ENCODE data around the gene MARCHF6. TPM values are rescaled to one million over a fixed set of nuclear protein-coding genes. Genes with fewer than 3 reads are reported as not detected.
A peak's percentile ranks its signal among the peaks of the same experiment; 100 is the strongest.

The MARCHF6 gene
- total and polyA plus RNA-seq, 9 of the 15 experiments (the other 6 are each of a cell fraction or from before 2014, with no cell fraction given): 74.1 to 456 (median 116) TPM

DNA sequence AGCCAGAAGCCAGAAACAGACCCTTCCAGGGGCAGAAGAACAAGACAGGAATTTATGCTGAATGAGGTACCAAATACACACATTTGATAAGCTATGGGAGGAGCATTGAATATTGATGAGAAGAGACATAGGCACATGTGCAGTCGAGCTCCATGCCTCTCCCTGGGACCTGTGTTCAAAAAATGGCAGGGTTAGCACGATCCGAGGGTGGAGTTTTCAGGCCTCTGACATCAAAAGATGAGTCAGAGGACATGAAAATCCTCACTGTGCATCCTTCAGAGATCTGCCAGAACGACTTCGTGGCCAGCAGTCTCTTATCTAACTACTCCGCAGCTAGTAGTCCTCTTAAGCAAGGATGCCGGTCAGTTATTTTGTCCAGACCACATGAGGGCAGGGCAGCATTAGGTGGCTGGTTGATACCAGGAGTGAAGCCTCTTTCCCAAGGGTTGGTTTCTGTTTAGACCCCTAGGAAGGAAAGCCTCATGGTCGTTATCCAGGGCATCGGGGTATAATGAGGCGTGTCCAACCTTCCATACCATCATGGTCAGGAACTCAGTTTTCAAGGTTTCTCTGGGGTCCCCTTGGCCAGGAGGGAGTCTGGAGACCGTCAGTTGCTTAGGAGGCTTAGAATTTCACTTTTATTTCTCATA is 34.2 kb upstream of the MARCHF6 start (continued):
- TF ChIP-seq, protein P1, sequence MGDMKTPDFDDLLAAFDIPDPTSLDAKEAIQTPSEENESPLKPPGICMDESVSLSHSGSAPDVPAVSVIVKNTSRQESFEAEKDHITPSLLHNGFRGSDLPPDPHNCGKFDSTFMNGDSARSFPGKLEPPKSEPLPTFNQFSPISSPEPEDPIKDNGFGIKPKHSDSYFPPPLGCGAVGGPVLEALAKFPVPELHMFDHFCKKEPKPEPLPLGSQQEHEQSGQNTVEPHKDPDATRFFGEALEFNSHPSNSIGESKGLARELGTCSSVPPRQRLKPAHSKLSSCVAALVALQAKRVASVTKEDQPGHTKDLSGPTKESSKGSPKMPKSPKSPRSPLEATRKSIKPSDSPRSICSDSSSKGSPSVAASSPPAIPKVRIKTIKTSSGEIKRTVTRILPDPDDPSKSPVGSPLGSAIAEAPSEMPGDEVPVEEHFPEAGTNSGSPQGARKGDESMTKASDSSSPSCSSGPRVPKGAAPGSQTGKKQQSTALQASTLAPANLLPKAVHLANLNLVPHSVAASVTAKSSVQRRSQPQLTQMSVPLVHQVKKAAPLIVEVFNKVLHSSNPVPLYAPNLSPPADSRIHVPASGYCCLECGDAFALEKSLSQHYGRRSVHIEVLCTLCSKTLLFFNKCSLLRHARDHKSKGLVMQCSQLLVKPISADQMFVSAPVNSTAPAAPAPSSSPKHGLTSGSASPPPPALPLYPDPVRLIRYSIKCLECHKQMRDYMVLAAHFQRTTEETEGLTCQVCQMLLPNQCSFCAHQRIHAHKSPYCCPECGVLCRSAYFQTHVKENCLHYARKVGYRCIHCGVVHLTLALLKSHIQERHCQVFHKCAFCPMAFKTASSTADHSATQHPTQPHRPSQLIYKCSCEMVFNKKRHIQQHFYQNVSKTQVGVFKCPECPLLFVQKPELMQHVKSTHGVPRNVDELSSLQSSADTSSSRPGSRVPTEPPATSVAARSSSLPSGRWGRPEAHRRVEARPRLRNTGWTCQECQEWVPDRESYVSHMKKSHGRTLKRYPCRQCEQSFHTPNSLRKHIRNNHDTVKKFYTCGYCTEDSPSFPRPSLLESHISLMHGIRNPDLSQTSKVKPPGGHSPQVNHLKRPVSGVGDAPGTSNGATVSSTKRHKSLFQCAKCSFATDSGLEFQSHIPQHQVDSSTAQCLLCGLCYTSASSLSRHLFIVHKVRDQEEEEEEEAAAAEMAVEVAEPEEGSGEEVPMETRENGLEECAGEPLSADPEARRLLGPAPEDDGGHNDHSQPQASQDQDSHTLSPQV (IDR thresholded peaks at IDR 0.05): peak; percentile 91
- TF ChIP-seq MLLT1 (IDR thresholded peaks at IDR 0.05) (peak in 1 of 2 experiments; percentile 67; a peak in 2 of 4 replicates), CBFA2T2 (conservative IDR thresholded peaks at IDR 0.05) (0 out of 2 replicates have a peak, but pooled peaks have one; percentile 10), NRF1 (conservative IDR thresholded peaks at IDR 0.05 in 1 of 2, IDR thresholded peaks at IDR 0.05 in 1 of 2) (peak; percentile 23 to 44; a peak in 3 of 4 replicates), C11orf30 (IDR thresholded peaks at IDR 0.05; ENCODE audit: low read depth) (peak; percentile 17; the same call in 1 of the 2 replicates), HNRNPLL (IDR thresholded peaks at IDR 0.05; ENCODE audit: low read depth, low read length, poor library complexity, severe bottlenecking) (no peak), NUFIP1 (IDR thresholded peaks at IDR 0.05; ENCODE audit: partially characterized antibody) (peak; percentile 60), SPI1 (IDR thresholded peaks at IDR 0.05; ENCODE audit: borderline replicate concordance, low read depth, low read length) (no peak), HDAC8 (tag; IDR thresholded peaks at IDR 0.05) (no peak; the same call in 1 of the 2 replicates)
- TF ChIP-seq, protein P2, sequence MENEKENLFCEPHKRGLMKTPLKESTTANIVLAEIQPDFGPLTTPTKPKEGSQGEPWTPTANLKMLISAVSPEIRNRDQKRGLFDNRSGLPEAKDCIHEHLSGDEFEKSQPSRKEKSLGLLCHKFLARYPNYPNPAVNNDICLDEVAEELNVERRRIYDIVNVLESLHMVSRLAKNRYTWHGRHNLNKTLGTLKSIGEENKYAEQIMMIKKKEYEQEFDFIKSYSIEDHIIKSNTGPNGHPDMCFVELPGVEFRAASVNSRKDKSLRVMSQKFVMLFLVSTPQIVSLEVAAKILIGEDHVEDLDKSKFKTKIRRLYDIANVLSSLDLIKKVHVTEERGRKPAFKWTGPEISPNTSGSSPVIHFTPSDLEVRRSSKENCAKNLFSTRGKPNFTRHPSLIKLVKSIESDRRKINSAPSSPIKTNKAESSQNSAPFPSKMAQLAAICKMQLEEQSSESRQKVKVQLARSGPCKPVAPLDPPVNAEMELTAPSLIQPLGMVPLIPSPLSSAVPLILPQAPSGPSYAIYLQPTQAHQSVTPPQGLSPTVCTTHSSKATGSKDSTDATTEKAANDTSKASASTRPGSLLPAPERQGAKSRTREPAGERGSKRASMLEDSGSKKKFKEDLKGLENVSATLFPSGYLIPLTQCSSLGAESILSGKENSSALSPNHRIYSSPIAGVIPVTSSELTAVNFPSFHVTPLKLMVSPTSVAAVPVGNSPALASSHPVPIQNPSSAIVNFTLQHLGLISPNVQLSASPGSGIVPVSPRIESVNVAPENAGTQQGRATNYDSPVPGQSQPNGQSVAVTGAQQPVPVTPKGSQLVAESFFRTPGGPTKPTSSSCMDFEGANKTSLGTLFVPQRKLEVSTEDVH (IDR thresholded peaks at IDR 0.05; ENCODE audit: low read depth, partially characterized antibody): no peak
- TF ChIP-seq, protein P3, sequence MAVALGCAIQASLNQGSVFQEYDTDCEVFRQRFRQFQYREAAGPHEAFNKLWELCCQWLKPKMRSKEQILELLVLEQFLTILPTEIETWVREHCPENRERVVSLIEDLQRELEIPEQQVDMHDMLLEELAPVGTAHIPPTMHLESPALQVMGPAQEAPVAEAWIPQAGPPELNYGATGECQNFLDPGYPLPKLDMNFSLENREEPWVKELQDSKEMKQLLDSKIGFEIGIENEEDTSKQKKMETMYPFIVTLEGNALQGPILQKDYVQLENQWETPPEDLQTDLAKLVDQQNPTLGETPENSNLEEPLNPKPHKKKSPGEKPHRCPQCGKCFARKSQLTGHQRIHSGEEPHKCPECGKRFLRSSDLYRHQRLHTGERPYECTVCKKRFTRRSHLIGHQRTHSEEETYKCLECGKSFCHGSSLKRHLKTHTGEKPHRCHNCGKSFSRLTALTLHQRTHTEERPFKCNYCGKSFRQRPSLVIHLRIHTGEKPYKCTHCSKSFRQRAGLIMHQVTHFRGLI (CRISPR knock-in tag; IDR thresholded peaks at IDR 0.05): no peak
